H9 (cell line): ENCODE measurements around the gene ZNF774. TPM values are rescaled to one million over a fixed set of nuclear protein-coding genes. Genes with fewer than 3 reads are reported as not detected.
A peak's percentile ranks its signal among the peaks of the same experiment; 100 is the strongest.

ENCODE experiments used
- DNase-seq: peaks from one replicate; pipeline ENCODE4 v3.0.0-alpha.2; 2017
- H2AFZ ChIP-seq: one replicate; pipeline ENCODE4 v1.6.1; 2013; ENCODE audit warnings: mild to moderate bottlenecking, low read length, control low read depth, moderate library complexity
- H2AK5ac ChIP-seq: 2 replicates; pipeline ENCODE4 v1.6.1; 2013; ENCODE audit warnings: low read length, control low read depth, mixed read lengths; ENCODE audit not compliant: insufficient read length
- H2BK120ac ChIP-seq: one replicate; pipeline ENCODE4 v1.6.1; 2013; ENCODE audit warnings: low read depth, mild to moderate bottlenecking, low read length, control low read depth, inconsistent platforms; ENCODE audit not compliant: poor library complexity, severe bottlenecking
- H2BK12ac ChIP-seq: 2 replicates; pipeline ENCODE4 v1.6.1; 2013; ENCODE audit warnings: low read length, control low read depth, mixed read lengths, low read depth; ENCODE audit not compliant: insufficient read length
- H2BK15ac ChIP-seq: 2 replicates; pipeline ENCODE4 v1.6.1; 2013; ENCODE audit warnings: low read depth, low read length, control low read depth
- H2BK20ac ChIP-seq: one replicate; pipeline ENCODE4 v1.6.1; 2013; ENCODE audit warnings: low read depth, mild to moderate bottlenecking, low read length, control low read depth, inconsistent platforms; ENCODE audit not compliant: poor library complexity, severe bottlenecking
- H2BK5ac ChIP-seq: 2 replicates; pipeline ENCODE4 v1.6.1; 2013; ENCODE audit warnings: low read length, control low read depth, mixed read lengths; ENCODE audit not compliant: insufficient read length
- H3K14ac ChIP-seq: 2 replicates; pipeline ENCODE4 v1.6.1; 2013; ENCODE audit warnings: low read length, control low read depth; ENCODE audit not compliant: insufficient read depth
- H3K18ac ChIP-seq: 2 replicates; pipeline ENCODE4 v1.6.1; 2013; ENCODE audit warnings: low read depth, mild to moderate bottlenecking, mixed read lengths, low read length, control low read depth; ENCODE audit not compliant: insufficient read length
- H3K23ac ChIP-seq: 2 replicates; pipeline ENCODE4 v1.6.1; 2013; ENCODE audit warnings: low read length, control low read depth, mixed read lengths, low read depth; ENCODE audit not compliant: insufficient read length
- H3K23me2 ChIP-seq: 2 replicates; pipeline ENCODE4 v1.6.1; 2013; ENCODE audit warnings: low read depth, mild to moderate bottlenecking, mixed read lengths, low read length, control low read depth; ENCODE audit not compliant: insufficient read length, poor library complexity, severe bottlenecking
- H3K27ac ChIP-seq: 2 replicates; pipeline ENCODE4 v1.5.1; 2013; ENCODE audit warnings: low read length, control low read depth, mixed read lengths, low read depth; ENCODE audit not compliant: insufficient read length
- H3K27me3 ChIP-seq: 2 replicates; pipeline ENCODE4 v1.6.1; 2013; ENCODE audit warnings: low read length, control low read depth, inconsistent platforms; ENCODE audit not compliant: insufficient read depth
- H3K4ac ChIP-seq: 2 replicates; pipeline ENCODE4 v1.6.1; 2013; ENCODE audit warnings: low read depth, mild to moderate bottlenecking, control low read depth, inconsistent platforms, low read length, moderate library complexity
- H3K4me1 ChIP-seq: 2 replicates; pipeline ENCODE4 v1.6.1; 2013; ENCODE audit warnings: low read length, control low read depth, inconsistent platforms; ENCODE audit not compliant: insufficient read depth
- H3K4me2 ChIP-seq: 2 replicates; pipeline ENCODE4 v1.6.1; 2013; ENCODE audit warnings: low read length, control low read depth, mixed read lengths; ENCODE audit not compliant: insufficient read length, insufficient read depth
- H3K56ac ChIP-seq: 2 replicates; pipeline ENCODE4 v1.6.1; 2013; ENCODE audit warnings: low read depth, mild to moderate bottlenecking, mixed read lengths, low read length, control low read depth; ENCODE audit not compliant: insufficient read length
- H3K79me1 ChIP-seq: 2 replicates; pipeline ENCODE4 v1.6.1; 2013; ENCODE audit warnings: low read depth, mild to moderate bottlenecking, moderate library complexity, low read length, control low read depth, inconsistent platforms; ENCODE audit not compliant: insufficient read depth, poor library complexity, severe bottlenecking
- H3K79me2 ChIP-seq: 2 replicates; pipeline ENCODE4 v1.6.1; 2013; ENCODE audit warnings: low read length, control low read depth, inconsistent platforms; ENCODE audit not compliant: insufficient read depth
- H3K9ac ChIP-seq: 2 replicates; pipeline ENCODE4 v1.6.1; 2013; ENCODE audit warnings: low read length, control low read depth, mixed read lengths; ENCODE audit not compliant: insufficient read length; ENCODE audit errors: extremely low read depth
- H3K9me3 ChIP-seq: one replicate; pipeline ENCODE4 v1.6.1; 2013; ENCODE audit warnings: low read depth, low read length, inconsistent platforms; ENCODE audit not compliant: control insufficient read depth
- H3T11ph ChIP-seq: one replicate; pipeline ENCODE4 v1.6.1; 2013; ENCODE audit warnings: mild to moderate bottlenecking, low read length, control low read depth, inconsistent platforms
- H4K20me1 ChIP-seq: one replicate; pipeline ENCODE4 v1.6.1; 2013; ENCODE audit not compliant: control insufficient read depth, insufficient read length, insufficient read depth
- H4K5ac ChIP-seq: 2 replicates; pipeline ENCODE4 v1.6.1; 2013; ENCODE audit warnings: low read depth, mild to moderate bottlenecking, mixed read lengths, low read length, control low read depth; ENCODE audit not compliant: insufficient read length
- H4K8ac ChIP-seq: replicated peaks from 2 replicates; pipeline ENCODE4 v1.6.1; 2013; ENCODE audit warnings: low read length, control low read depth, mixed read lengths, low read depth; ENCODE audit not compliant: insufficient read length
- H4K91ac ChIP-seq: 2 replicates; pipeline ENCODE4 v1.6.1; 2013; ENCODE audit warnings: low read depth, mild to moderate bottlenecking, moderate library complexity, mixed read lengths, low read length, control low read depth; ENCODE audit not compliant: insufficient read length
- H3K27ac Mint-ChIP-seq, 3 experiments: 2 replicates in 2 of 3; 3 replicates in 1 of 3; pipeline ENCODE4 v1.8.0; 2020 to 2021; ENCODE audit warnings: mixed read lengths in 3 of 3, mild to moderate bottlenecking in 1 of 3, moderate library complexity in 1 of 3
- H3K27me3 Mint-ChIP-seq: 2 replicates; pipeline ENCODE4 v1.8.0; 2021; ENCODE audit warnings: low read depth, mild to moderate bottlenecking, moderate library complexity, mixed read lengths
- H3K36me3 Mint-ChIP-seq, 3 experiments: 2 replicates in 2 of 3; 3 replicates in 1 of 3; pipeline ENCODE4 v1.8.0; 2020 to 2021; ENCODE audit warnings: low read depth in 3 of 3, mixed read lengths in 3 of 3; ENCODE audit not compliant: insufficient read depth in 1 of 3
- H3K4me1 Mint-ChIP-seq, 2 experiments: 2 replicates each; pipeline ENCODE4 v1.8.0; 2020; ENCODE audit warnings: mixed read lengths in 2 of 2
- H3K4me3 Mint-ChIP-seq, 2 experiments: 2 replicates in 1 of 2; 3 replicates in 1 of 2; pipeline ENCODE4 v1.8.0; 2020 to 2021; ENCODE audit warnings: mild to moderate bottlenecking in 2 of 2, mixed read lengths in 2 of 2, moderate library complexity in 1 of 2
- H3K9me3 Mint-ChIP-seq, 2 experiments: 2 replicates in 1 of 2; 3 replicates in 1 of 2; pipeline ENCODE4 v1.8.0; 2020; ENCODE audit warnings: mild to moderate bottlenecking in 2 of 2, mixed read lengths in 2 of 2, moderate library complexity in 1 of 2
- CTCF ChIP-seq: fragments of 200-600 bp; sonication (generic); conservative IDR thresholded peaks from 3 replicates; pipeline ENCODE4 v1.8.0; 2021; ENCODE audit warnings: antibody characterized with exemption, mild to moderate bottlenecking
- WGBS: extraction: QIAGEN DNeasy Blood & Tissue Kit; methylation state at CpG from one replicate; pipeline ENCODE4 v1.1.7; 2013; ENCODE audit warnings: missing lambda C conversion rate, low lambda C conversion rate, mixed read lengths; ENCODE audit not compliant: insufficient read length; ENCODE audit errors: extremely low coverage; 5-methylcytosine and 5-hydroxymethylcytosine counted together
- total RNA-seq: library from RNA; stranded (reverse); gene quantifications from 2 replicates; pipeline ENCODE4 v1.2.1, GENCODE V29; 2021

Gene ZNF774
- total RNA-seq, 1 experiment from 2014 or later: 2.5 TPM

GRCh38 chr15:90405055-90405607, 53.0 kb downstream of the ZNF774 start:
- Histone ChIP-seq H3K79me2 (peaks cover 18% of the 10 kb centered on the region; the same call in 1 of the 2 replicates), H2BK5ac (no peak overlapping the region), H4K5ac (no peak overlapping the region), H2AFZ (no peak overlapping the region), H3K79me1 (peaks cover 4% of the 10 kb centered on the region), H3T11ph (no peak overlapping the region), H3K4me2 (no peak overlapping the region), H3K4ac (no peak overlapping the region), H2BK20ac (no peak overlapping the region), H3K18ac (no peak overlapping the region), H2AK5ac (no peak overlapping the region), H4K8ac (no peak overlapping the region), H4K20me1 (no peaks in the 10 kb centered on the region), H4K91ac (no peak overlapping the region), H2BK120ac (no peak overlapping the region), H3K23me2 (no peaks in the 10 kb centered on the region), H3K56ac (no peak overlapping the region), H3K4me1 (peaks cover 7% of the 10 kb centered on the region; the same call in 1 of the 2 replicates), H3K23ac (no peak overlapping the region), H2BK12ac (no peak overlapping the region), H2BK15ac (no peak overlapping the region), H3K9ac (no peak overlapping the region), H3K27ac (no peak overlapping the region), H3K14ac (no peak overlapping the region), H3K9me3 (no peaks in the 10 kb centered on the region), H3K27me3 (no peaks in the 10 kb centered on the region)
- no peak for TF ChIP-seq CTCF
- DNase-seq: no peak
- Mint-ChIP-seq H3K4me3 (no peak overlapping the region), H3K9me3 (peaks cover 3 to 4% of the 10 kb centered on the region in 2 experiments; a peak in 4 of 5 replicates), H3K36me3 (peaks cover 6 to 12% (median 9%) of the 10 kb centered on the region in 3 experiments), H3K27ac (peak overlapping the region; percentile 28 to 71 (median 59); a peak in 4 of 7 replicates), H3K27me3 (no peaks in the 10 kb centered on the region; the same call in 1 of the 2 replicates), H3K4me1 (peaks cover 56 to 60% of the 10 kb centered on the region in 2 experiments)
- WGBS: no CpG with 5 or more reads among the region's 3 CpGs
